Suprapubic skin (tissue), 3 donors: Measurements from ENCODE around the gene R3HCC1L.

Source experiments
- EP300 ChIP-seq: sonication (generic); formaldehyde crosslinking; IDR thresholded peaks from one replicate; pipeline ENCODE4 v1.6.1; 2017; ENCODE audit warnings: antibody characterized with exemption
- POLR2A ChIP-seq, 2 donors: fragments of 450-650 bp; IDR thresholded peaks; one replicate each; pipeline ENCODE4 v1.6.1; 2017; ENCODE audit warnings: antibody characterized with exemption in 2 of 2, mild to moderate bottlenecking in 2 of 2, moderate library complexity in 2 of 2
- TF ChIP-seq, protein P1 (sequence below), 2 donors: fragments of 200-600 bp in 1 of 2; fragments of 450-650 bp in 1 of 2; sonication (generic) in 1 of 2; IDR thresholded peaks; one replicate each; pipeline ENCODE4 v1.5.1; 2016 to 2019; ENCODE audit warnings: antibody characterized with exemption in 2 of 2, mild to moderate bottlenecking in 1 of 2, moderate library complexity in 1 of 2

DNA sequence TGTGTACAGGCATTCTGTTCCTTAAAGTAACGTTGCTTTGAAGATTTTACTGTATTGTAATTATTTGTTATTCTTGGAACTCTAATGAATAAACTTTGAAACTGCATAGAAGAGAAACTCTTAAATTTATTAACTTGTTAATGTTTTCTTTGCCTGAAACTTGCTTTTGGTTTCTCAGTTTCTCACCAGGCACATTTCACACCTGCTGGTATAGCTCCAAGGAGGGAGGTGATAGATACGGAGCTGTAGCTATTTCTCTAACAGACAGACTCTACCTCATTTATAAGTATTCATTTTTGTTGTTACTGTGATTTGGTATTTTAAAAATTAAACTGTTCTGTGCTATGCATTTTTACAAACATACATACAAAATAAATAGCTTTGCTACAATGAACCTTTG is 32.7 kb downstream of the R3HCC1L start:
- TF ChIP-seq, protein P1, sequence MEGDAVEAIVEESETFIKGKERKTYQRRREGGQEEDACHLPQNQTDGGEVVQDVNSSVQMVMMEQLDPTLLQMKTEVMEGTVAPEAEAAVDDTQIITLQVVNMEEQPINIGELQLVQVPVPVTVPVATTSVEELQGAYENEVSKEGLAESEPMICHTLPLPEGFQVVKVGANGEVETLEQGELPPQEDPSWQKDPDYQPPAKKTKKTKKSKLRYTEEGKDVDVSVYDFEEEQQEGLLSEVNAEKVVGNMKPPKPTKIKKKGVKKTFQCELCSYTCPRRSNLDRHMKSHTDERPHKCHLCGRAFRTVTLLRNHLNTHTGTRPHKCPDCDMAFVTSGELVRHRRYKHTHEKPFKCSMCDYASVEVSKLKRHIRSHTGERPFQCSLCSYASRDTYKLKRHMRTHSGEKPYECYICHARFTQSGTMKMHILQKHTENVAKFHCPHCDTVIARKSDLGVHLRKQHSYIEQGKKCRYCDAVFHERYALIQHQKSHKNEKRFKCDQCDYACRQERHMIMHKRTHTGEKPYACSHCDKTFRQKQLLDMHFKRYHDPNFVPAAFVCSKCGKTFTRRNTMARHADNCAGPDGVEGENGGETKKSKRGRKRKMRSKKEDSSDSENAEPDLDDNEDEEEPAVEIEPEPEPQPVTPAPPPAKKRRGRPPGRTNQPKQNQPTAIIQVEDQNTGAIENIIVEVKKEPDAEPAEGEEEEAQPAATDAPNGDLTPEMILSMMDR (IDR thresholded peaks at IDR 0.05), result no peak
- TF ChIP-seq EP300 (no peak), POLR2A (IDR thresholded peaks at IDR 0.05) (no peak)
